Liver (tissue), 3 donors: ENCODE data around the gene TVP23C.

ENCODE experiments used
- ATF3 ChIP-seq: IDR thresholded peaks from 2 replicates; pipeline ENCODE4 v1.6.1; 2016; ENCODE audit warnings: antibody characterized with exemption
- CTCF ChIP-seq: fragments of 150-350 bp; IDR thresholded peaks from 2 replicates; pipeline ENCODE4 v1.5.1; 2017; ENCODE audit warnings: improper control_type of control experiment, low read depth, low read length; ENCODE audit not compliant: missing input control
- FOXA1 ChIP-seq: IDR thresholded peaks from 2 replicates; pipeline ENCODE4 v1.6.1; 2016; ENCODE audit warnings: antibody characterized with exemption
- GABPA ChIP-seq, 2 donors: IDR thresholded peaks in 1 of 2; conservative IDR thresholded peaks in 1 of 2; 2 replicates each; pipeline ENCODE4 v1.6.1; 2016; ENCODE audit warnings: antibody characterized with exemption in 2 of 2, mild to moderate bottlenecking in 1 of 2, moderate library complexity in 1 of 2
- HNF4A ChIP-seq, 2 donors: conservative IDR thresholded peaks; 2 replicates each; pipeline ENCODE4 v1.6.1; 2016; ENCODE audit warnings: antibody characterized with exemption in 2 of 2, mild to moderate bottlenecking in 2 of 2
- HNF4G ChIP-seq: IDR thresholded peaks from 2 replicates; pipeline ENCODE4 v1.6.1; 2016; ENCODE audit warnings: antibody characterized with exemption
- JUND ChIP-seq, 2 donors: IDR thresholded peaks; 2 replicates each; pipeline ENCODE4 v1.6.1; 2016; ENCODE audit warnings: antibody characterized with exemption in 2 of 2
- MAX ChIP-seq: IDR thresholded peaks from 2 replicates; pipeline ENCODE4 v1.6.1; 2016; ENCODE audit warnings: antibody characterized with exemption
- RAD21 ChIP-seq, 2 donors: IDR thresholded peaks; 2 replicates each; pipeline ENCODE4 v1.6.1; 2016; ENCODE audit warnings: antibody characterized with exemption in 2 of 2, mild to moderate bottlenecking in 2 of 2
- REST ChIP-seq: IDR thresholded peaks from 2 replicates; pipeline ENCODE4 v1.6.1; 2016; ENCODE audit warnings: antibody characterized with exemption, mild to moderate bottlenecking
- SP1 ChIP-seq: IDR thresholded peaks from 2 replicates; pipeline ENCODE4 v1.6.1; 2018; ENCODE audit warnings: antibody characterized with exemption, mild to moderate bottlenecking
- TAF1 ChIP-seq: conservative IDR thresholded peaks from 2 replicates; pipeline ENCODE4 v1.6.1; 2016; ENCODE audit warnings: antibody characterized with exemption, mild to moderate bottlenecking
- YY1 ChIP-seq: IDR thresholded peaks from 2 replicates; pipeline ENCODE4 v1.6.1; 2016; ENCODE audit warnings: antibody characterized with exemption, mild to moderate bottlenecking
- ZBTB33 ChIP-seq: IDR thresholded peaks from 2 replicates; pipeline ENCODE4 v1.6.1; 2016; ENCODE audit warnings: antibody characterized with exemption
- donor health status: healthy.
- donor health status: healthy.

- no peak for TF ChIP-seq FOXA1
- TF ChIP-seq CTCF = no peak
- no peak for TF ChIP-seq ZBTB33
- TF ChIP-seq GABPA (IDR thresholded peaks at IDR 0.05 in 1 of 2, conservative IDR thresholded peaks at IDR 0.05 in 1 of 2) = no peak
- TF ChIP-seq REST = no peak
- TF ChIP-seq RAD21 (IDR thresholded peaks at IDR 0.05) = no peak
- no peak for TF ChIP-seq HNF4A (conservative IDR thresholded peaks at IDR 0.05)
- TF ChIP-seq HNF4G = no peak
- no peak for TF ChIP-seq TAF1
- TF ChIP-seq ATF3 = no peak
- no peak for TF ChIP-seq MAX
- no peak for TF ChIP-seq YY1
- TF ChIP-seq JUND (IDR thresholded peaks at IDR 0.05) = no peak
- TF ChIP-seq SP1 = no peak
Measured at GRCh38 chr17:15481481-15481880, 81.8 kb downstream of the TVP23C start.
